Stimulated activated CD8-positive, alpha-beta memory T cell treated with anti-CD3 and anti-CD28 coated beads, Interleukin-15, amount 100 ng/mL, for 24 hours (primary cell): ENCODE measurements around the gene BCL2.
"Not testable (repeated sequence)": the region's sequence is repeated elsewhere in the genome, so short reads cannot be mapped to it uniquely, and the experiment has no call there.

Experiments
- DNase-seq: peaks from one replicate; pipeline ENCODE4 v3.0.0-alpha.2; 2020; ENCODE audit warnings: low read depth

Gene BCL2

DNA sequence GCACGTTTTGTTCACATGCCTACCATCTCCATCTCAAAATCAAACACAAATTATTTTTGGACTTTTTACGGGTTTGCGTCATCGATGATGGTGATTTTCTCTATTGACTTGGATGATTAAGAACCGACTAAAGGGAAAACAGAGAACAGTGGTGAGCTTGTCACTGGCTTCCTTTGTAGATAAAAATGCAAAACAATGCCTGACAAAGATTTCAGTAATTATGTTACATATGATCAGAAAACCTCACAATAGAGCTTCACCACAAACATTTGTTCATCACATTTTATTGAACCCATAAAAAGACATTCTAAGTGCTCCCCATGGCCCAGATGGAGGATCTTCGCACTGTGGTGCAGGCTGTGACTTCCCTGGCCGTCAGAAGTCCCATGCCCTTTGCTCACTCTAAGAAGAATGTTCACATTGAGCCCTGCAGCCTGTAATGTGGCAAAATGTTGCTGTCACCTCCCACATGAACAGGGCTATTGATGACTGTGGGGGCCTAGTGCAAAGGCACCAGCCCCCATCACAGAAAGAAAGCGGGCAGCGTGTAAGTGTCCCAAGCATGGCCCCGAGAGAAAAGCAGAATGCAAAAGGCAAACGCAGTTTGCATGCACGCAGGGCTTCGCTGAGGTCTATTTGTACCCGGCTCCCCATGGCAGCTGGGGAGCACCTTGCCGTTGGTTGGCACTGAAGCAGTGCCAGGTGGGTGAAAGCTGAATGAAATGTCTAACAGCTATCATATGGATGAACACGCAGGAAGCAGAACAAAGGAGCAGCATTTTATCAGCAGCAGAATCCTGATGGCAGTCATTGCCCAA is 60.6 kb downstream of the BCL2 start:
- DNase-seq, result no peak

DNA sequence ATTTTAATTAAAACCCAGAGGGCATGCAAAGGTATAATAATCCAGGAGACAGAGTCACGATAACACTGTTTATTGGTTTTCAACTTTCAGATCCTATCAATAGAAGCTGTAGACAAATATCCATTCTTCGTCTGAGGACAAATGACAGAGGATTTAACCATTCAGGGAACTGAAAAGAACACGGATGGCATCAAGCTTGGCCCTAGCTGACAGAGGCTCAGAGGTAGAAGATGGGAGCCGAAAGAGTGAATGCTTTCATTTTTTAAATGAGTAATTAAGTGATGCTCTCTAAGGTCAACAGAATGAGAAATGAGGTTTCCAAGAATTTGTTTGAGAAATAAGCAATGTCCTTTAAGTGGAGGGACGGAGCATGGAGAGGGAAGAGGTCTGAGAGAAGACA is 62.1 kb downstream of the BCL2 start:
- DNase-seq, result no peak

DNA sequence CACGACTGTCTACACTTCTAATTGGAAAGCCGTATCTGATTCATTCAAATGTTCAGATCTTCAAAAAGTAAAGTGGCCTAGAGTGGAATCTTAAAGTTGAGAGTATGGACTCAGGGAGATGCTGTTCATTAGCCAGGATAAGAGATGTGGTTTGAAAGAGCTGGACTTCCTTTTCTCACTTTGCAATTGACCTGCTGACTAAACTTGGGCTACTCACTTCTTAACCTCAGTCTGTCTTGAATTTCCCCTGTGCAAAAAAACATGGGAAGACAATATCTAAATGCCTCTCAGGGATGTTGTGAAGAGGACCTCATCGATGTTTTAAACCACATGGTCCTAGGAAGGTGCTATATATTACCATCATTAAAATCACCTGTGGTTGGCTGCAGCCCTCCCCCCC is 64.1 kb downstream of the BCL2 start:
- no peak for DNase-seq

DNA sequence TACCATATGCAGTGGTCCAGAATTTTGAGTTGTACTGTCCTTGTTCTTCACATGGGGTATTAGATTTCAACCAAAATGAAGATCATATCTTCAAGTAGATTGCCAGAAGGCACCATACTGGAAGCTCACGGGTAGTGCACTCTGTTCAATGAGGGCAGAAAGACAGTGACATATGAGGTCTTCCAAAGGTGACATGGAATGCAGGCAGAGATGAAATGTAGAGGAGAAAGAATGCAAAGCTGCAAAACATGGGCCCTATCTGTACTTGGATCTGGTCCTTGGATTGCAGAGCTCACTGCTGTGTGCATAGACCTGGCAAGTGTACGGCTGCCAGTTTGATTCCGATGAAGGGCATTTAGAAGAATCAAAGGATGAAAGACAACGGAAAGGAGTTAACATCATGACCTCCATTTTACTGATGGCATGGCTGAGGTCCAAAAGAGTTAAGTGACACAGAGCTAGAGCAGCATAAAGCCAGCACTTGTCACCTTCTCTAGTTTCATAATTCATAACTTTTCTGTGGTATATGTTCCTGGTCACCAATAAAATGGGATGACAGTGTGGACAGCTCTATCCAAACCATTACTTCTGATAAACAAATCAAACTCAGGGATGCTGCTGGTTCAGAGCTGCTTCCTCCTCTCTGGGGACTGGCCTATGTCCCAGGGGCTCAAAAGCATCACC is 64.7 kb downstream of the BCL2 start:
- DNase-seq, result no peak

DNA sequence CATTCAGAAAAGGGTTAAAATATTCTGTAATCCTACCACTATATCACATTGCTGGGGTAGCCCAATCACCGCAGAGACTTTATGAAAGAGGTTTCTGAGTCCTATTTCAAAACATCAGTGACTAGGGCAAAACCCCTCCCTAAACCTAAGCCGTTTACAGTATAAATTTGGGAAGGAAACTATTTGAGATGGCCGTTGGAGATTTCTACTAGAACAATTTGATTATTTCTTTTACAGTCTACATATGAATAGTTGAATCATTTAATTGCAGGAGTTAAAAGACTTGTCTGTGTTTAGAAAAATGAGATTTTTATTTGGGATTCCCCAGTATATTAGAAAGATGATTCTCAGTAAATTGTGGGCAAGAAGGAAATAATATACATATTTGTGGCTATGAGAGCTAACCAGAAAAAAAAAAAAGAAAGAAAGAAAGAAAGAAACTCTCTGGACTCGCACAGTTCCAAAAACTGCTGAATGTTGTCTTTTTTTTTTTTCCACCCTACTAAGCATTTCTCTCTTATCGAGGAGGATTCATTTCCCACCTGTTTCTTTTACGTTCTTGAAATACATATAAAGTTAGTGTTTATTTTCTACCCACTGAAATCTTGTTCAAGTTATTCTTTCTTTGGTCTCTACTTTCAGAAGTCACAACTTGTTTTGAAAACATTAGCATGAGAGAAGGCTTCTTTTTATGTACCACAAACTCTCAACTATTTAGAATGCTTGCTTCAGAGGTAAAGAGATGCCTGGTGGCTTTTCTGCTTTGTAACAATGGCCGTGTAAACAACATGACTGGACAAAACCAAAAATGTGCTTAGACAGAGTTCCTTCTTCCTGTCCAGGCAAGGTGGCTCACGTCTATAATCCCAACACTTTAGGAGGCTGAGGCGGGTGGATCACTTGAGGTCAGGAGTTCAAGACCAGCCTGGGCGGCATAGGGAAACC is 65.9 kb downstream of the BCL2 start:
- no peak for DNase-seq

DNA sequence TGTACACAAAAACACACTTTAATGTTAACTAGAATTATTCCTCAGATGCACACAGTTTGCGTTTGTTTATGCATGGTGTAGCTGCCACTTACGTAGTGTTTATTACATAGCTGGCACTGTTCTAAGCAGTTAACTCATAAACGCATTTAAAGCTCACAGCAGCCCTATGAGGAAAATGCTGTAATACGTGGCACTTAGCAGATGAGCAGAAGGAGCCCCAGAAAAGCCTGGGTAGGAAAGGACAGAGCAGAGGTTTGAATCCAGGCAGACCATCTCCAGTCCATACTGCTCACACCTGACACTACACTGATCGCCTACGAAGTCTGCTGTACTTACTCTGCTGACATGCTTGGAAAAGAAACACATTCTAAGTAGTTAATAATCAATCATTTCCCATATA is 66.6 kb downstream of the BCL2 start:
- DNase-seq, result no peak

DNA sequence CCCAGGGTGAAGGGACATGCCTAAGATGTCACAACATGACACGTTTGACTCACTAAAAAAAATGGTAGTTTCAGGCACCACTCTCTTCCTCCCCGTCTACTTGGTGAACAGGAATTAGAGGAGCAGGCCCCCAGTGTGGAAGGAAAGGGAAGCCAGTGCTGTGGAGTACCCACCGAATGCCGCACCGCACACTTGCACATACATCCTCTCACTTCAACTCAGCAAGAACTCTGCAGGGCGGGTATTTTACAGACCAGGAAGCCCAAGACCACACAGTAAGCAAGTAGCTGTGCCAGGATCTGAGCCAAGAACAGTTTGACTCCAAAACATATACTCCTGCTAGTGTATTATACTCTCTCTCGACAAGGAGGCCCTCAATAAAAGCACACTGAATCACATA is 69.8 kb downstream of the BCL2 start:
- no peak for DNase-seq

DNA sequence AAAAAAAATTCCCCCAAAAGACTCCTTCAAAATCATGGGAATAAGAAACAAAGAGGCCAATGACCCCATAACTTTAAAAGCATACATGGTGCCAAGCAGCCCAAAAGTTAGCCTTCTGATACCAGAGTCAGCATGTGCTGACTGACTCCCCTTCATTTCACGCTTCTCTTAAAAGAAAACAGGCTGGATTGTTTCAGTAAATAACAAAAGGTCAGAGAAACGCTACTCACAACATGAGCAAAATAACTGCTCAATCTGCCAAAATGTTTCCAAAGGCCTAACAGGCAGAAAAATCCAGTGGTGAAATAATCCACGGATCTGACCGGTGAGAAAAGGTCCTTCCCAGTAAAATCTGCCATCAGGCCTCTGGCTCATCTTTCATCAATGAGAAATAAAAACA is 71.6 kb downstream of the BCL2 start:
- DNase-seq, result no peak

DNA sequence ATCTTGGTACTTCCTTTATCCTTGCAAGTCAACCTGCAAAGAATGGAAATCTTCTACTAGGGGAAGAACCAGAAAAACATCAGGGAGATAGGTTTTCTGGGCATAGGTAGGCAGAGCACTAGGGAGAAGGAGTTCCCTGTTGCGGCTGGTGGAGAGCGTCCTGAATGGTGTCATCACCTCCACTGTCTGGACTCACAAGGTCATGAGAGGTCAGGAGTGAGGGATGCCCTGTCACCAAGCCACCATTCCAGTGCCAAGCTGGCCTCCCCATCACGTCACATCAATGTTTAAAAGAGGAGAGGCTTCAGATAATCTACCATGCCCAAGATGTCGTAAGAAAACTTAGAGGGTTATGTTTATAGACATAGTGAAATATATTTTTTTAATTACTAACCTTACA is 72.1 kb downstream of the BCL2 start:
- DNase-seq, result no peak

DNA sequence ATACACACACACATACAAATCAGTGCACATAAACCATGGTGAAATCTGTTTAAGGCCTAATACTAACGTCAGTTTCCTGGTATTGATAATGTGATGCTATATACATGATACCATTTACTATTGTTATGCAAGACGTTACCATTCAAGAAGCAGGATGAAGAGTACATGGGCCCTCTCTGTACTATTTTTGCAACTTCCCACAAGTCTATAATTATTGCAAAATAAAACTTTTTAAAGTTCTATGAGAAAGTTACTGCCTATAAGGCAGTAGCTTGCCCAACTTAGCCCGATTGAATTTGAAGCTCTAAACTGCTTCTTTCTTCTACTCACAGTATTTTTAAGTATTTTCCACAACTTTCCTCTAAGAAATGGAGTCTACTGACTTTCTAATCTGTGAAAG is 74.0 kb downstream of the BCL2 start:
- no peak for DNase-seq

DNA sequence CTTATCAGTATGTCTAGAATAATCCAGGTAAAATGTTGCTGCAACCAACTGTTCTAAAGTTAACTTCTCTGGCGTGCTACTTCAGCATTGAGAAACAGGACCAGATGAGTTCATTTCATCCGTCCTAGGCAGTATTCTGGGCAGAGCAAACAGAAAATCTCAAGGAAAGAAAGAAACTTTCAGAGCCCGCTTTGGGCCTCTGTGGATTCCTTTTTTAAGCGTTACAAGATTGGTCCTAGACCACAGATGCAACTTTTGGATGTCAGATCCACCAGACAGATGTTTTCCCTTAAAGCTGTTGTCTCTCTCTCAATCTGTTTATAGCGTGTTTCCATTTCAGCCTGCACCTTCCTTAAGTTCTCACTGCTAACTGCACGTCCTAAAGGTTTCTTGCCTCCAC is 75.0 kb downstream of the BCL2 start:
- no peak for DNase-seq

DNA sequence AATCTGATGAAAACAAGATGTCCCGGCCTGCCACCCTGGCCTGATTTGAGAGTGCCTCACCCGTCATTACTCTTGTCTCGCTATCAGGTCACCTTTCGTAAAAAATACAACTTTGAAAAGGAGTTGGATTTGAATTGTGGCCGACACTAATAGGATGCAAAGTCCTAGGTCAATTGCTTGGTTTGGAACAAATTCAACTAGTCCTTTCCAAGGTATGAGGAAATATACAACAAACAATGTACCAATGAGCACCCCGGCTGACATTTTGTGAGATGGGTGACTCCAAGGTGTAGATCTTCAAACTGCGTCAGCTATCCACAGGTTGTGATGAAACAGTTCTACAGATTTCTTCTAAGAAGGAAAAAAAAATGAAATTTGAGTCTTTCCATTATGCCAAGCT is 77.8 kb downstream of the BCL2 start:
- DNase-seq, result no peak

DNA sequence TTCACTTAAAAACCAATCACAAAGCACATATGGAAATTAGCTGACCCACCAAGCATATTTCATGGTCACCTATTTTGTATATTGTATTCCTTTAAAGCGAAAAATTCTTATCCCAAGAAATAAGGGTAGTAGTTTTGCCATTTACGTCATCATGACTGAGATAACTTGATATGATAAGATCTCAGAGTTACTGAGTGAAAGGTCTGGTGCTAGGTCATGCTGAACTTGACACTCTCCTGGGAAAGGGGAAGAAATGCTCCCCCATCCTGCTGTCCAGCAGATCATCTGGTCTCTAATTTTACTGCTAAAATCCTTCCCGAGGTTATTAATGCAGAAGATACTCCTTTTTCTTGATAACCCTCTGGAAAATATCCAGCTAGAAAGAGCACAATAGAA is 78.3 kb downstream of the BCL2 start:
- no peak for DNase-seq

DNA sequence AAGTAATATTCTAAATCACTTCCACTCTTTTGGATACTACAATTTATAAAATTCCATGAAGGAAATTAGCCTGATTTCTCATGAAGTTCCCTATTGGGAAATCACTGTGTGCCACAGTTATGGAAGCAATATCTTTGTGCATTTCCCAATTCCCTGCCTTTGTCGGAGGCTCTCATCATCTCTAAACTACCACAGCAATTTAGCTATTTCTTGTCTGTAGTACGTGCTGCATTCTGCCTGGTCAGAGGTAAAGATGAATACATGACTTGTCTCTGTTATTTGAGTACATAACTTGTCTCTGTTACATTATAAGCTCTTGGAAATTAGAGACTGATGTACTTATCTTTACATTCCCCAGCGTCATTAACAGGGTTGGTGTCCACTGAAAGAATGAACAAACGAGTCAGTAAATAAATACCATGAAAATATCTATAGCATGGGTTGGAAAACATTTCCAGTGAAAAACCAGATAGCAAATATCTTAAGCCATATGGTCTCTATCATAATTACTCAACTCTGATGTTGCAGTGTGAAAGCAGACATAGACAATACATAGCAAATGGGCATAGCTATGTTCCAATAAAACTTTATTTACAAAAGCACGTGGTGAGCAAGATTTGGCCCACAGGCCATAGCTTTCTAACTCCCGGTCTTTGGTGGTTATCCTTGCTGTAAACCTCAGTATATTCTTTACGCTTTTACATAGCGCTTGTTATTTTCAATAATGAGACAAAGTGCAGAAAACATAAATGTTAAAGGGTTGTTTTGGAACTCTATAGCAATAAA is 78.8 kb downstream of the BCL2 start:
- DNase-seq, result no peak

DNA sequence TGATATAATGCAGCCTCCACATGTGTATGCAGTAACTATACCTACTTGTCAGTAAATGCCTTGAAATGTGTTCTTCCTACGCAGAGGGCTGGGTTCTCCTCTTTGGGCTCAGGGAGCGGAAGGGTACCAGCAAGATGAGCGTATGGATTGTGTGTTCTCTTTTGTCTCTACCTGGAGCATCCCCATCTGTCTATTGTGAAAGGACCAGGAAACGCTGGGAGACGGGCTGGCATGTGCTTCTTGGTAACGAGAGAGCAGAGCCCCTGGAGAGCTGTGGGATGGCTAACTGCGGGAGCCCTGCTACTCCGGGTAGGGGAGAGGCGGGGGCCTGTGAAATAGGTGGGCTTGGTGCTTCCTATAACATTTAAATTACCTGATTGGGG is 80.9 kb downstream of the BCL2 start:
- DNase-seq, result no peak

DNA sequence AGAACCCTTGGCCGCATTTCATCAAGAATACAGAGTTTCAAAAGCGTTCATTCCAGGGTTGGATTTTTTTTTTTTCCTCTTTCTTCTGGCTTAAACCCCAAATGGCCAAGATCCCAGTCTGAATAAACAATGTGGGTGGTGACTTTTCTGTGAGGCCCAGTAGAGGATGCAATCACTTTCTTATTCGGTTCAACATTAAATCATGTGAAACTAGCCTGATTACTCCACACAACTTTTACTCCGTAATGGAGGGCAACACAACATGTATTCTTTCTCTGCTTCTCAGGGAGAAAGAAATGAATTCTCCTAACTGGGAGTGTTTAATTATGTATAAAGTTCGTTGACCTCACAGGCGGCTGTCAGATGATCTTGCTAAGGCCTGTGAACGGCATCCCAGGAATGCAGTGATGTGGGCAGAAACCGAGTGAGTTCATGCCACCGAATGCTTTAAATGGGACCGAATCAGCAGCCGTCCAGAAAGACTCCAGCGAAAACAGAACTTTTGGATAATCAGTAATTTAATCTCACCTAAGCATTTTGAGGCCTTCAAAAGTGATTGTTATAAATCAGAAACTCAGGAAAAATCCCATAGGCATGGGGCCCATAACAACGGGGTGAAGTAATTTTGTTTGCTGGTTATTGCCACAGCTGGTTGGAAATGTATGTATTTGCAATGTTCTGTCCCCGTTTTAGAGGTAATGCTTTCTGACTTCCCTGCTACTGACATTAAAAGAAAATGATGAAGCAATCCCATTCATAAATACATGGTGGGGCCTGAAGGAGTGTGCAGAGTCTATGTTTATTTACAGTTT is 81.5 kb downstream of the BCL2 start:
- no peak for DNase-seq

DNA sequence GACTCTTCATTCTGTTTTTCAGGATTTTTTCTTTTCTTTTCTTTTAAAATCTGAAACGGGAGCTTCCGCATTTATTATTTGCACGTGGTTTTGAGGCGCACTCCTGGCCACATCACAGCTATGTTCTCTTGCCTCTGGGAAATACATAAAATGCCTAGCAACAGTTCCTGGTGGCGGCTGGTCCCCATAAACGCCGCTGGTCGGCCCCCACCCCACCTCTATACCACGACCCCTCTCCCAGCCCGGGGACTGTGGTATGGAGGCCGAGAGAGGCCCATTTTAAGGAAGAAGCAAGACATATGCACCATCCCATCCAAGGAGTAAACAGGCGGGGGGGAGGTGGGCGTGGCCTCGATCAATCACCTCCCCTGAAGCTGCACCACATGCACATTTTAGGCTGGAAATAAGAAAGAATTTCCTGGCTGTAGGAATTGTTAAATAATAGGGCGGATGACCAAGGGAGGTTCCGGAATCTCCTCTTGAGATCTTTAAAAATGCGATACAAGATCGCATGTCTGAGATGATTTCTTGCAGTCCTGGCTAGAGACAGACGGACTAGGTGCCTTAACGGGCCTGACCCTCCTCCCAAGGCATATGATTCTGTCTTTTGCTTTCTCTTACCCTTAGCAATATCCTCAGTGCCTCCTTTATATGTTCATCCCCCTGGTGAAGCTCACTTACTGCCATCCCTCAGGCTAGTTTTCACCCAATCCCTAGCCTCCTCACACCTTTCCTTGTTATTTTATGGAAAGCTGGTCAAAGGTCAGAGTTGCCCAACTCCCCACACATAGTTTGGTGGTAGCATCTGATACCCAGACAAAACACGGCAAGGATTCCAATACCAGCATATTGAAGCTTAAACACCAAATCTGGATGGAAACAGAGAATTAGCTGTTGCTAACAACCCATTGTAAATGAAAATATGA is 82.4 kb downstream of the BCL2 start:
- no peak for DNase-seq

DNA sequence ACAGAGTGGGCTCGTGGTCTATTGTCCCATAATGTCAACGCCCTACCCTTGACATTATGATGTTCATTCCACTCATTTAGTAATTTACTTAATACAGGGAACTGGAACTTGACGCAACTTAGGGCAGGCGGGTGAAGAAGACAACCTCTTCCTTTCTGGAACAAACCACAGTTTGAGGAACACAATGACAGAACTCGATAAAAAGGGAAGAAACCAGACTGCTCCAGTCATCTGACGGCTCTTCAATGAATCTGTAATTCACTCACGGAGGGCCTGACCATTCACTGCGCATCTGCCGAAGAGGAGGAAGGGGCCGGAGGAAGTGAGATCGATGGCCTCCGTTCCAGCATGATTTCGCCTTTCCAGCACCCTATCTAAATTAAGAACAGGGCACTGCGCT is 83.2 kb downstream of the BCL2 start:
- no peak for DNase-seq

DNA sequence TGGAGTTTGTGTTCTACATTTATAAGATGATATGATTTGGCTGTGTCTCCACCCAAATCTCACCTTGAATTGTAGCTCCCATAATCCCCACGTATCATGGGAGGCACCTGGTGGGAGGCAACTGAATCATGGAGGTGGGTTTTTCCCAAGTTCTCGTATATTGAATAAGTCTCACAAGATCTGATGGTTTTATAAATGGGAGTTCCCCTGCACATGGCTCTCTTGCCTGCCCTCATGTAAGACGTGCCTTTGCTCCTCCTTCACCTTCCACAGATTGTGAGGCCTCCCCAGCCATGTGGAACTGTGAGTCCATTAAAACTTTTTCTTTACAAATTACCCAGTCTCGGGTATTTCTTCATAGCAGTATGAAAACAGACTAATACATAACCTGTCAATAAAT is 83.6 kb downstream of the BCL2 start:
- not testable (repeated sequence) for DNase-seq

DNA sequence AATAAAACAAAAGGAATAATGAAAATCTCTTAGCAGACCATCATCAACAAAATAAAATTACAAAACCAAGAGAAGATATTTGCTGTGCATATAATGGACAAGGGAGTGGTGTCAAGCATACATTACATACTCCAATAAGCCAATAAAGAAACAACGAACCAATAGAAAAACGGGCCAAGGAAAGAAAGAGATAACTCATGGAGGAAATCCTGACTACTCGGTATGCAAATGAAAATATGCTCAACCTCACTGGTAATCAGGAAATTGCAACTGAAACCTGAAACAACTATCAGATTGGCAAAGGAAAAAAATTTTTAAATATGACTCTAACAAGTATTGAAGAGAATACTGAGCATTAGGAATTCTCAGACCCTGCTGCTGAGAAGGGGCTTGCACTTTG is 84.7 kb downstream of the BCL2 start:
- DNase-seq, result no peak
